DMS114 treated with DMSO at 0.1 percent for 48 hours (cell line): ENCODE measurements around the gene BGLAP.
"Not testable (repeated sequence)": the region's sequence is repeated elsewhere in the genome, so short reads cannot be mapped to it uniquely, and the experiment has no call there.

Experiments
- DNase-seq: peaks from one replicate; lab custom pipeline; 2025; ENCODE audit not compliant: unreplicated experiment; lab: John Stamatoyannopoulos, UW

The BGLAP gene

DNA sequence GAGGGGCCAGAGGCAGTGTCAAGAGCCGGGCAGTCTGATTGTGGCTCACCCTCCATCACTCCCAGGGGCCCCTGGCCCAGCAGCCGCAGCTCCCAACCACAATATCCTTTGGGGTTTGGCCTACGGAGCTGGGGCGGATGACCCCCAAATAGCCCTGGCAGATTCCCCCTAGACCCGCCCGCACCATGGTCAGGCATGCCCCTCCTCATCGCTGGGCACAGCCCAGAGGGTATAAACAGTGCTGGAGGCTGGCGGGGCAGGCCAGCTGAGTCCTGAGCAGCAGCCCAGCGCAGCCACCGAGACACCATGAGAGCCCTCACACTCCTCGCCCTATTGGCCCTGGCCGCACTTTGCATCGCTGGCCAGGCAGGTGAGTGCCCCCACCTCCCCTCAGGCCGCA, at the start of gene BGLAP:
BGLAP (plus strand) TSS at position 259 of the 400 bp plus-strand sequence; CDS start at position 307, 48 bp downstream.
- no peak for DNase-seq

DNA sequence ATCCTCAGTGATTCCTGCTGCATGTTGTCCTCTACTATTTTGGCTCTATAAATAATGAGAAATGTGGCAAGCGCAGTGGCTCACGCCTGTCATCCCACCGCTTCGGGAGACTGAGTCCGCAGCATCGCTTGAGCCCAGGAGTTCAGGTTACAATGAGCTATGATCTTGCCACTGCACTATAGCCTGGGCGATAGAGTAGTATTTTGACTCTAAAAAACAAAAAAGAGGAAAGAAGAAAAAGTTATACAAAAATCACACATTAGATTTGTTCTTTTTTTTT, 48.8 kb upstream of the BGLAP start:
- no peak for DNase-seq

DNA sequence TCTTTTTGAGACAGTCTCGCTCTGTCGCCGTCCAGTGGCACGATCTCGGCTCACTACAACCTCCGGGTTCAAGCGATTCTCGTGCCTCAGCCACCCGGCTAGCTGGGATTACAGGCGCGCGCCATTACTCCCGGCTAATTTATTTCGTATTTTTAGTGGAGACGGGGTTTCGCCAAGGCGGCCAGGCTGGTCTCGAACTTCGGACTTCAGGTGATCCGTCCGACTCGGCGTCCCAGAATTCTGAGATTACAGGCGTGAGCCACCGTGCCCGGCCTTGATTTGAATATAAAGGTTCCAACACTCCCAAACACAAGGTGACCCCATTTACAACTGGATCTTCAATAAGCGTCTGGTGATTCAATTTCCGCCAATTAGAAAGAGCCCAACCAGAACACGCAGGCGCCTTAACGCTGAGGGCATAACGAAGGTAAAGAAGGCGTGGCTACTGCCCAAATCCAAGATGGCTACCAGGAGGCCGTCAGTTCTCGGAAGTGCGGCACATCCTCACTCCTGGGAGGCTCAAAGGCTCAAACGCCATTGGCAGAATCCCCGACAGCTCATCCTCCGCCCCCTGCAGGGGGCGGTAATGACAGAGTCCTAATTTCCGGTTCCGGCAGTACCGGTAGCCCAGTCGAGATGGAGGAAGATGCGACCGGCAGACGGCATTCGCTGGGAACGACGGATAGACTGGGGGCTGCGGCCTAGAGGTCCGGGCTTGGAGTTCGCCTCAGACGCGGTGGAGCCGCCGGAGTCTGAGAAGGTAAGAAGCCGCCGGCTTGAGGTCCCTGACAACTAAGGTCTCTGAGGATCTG, 48.3 kb upstream of the BGLAP start, which contains the start of gene SLC25A44:
SLC25A44 (plus strand) TSS at position 617 of the 812 bp plus-strand sequence. CDS start 5,744 bp downstream, outside the sequence.
- DNase-seq = peak; percentile 100

DNA sequence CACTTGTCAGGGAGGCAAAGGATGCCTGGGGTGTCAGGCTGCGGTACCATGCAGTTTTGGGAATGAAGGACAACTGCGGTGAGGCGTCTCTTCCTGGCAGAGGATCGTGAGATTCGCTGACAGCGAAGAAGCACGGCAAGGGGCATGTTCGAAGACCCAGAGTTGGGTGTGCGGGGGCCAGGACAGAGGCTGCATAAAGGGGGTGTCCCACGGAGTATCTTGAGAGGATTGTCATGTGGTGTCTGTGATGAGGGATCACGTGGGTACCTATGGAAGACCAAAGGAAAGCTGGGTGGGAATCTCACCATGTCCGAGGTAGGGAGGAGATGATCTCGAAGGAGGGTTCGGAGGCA, 47.7 kb upstream of the BGLAP start:
- no peak for DNase-seq

DNA sequence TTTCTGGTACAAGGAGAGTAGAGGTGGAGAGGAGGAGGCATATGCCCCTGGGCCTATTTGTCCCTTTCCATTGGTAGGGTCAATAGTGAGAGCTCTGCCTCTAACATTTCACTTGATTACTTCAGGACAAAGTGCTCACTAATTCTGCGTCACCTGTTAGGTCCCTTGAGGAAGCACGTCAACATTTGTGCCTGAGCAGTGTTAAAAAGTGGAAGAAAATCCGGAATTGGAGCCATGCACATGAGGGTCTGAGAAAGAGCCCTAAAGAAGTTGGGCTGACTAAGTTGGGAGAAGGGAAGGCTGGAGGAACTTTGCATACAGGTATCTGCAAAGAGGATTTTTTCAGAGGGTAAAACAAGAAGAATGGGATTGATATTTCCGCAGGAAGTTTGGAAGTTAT, 46.1 kb upstream of the BGLAP start:
- DNase-seq = no peak

DNA sequence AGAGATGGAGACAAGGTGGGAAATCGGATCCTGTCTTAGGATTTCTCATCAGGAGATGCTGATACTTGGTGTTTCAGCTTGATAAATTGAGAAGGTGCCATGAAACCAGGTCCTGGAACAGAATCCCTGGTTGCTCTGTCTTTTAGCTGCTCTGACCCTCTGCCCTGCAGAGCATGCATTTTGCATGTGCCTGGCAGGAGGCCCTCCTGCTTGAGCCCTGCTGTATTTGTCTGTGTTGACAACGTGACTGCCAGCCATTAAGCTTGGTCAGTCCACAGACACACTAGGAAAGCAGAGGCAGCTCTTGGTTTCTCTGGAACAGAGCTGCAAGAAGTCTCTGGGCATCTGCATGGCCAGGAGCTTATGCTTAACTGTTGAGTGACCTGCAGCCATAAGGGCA, 45.5 kb upstream of the BGLAP start:
- no peak for DNase-seq

DNA sequence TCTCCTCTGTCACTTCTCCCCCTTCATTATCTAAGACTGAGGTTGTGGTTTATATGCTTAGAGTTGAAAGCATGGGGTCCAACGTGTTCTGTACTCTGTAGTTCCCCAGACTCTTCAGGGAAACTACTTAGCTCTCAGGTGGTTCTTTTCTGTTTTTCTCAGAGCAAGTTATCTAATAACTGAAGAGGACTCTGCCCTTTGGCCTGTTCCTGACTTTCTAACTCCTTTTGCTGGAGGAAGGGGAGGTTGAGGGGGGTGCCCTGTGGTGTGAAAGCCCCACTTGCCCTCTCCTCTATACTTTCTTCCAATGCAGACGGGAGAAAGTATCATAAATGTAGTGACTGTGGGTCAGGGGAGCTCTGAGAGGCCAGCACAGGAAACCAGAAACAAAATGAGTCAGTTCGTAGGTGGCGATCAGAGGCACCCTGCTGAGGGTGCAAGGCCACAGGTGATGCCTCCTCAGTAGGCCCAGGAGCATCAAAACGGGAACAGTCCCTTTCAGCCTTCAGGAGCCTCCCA, 43.1 kb upstream of the BGLAP start:
- no peak for DNase-seq

DNA sequence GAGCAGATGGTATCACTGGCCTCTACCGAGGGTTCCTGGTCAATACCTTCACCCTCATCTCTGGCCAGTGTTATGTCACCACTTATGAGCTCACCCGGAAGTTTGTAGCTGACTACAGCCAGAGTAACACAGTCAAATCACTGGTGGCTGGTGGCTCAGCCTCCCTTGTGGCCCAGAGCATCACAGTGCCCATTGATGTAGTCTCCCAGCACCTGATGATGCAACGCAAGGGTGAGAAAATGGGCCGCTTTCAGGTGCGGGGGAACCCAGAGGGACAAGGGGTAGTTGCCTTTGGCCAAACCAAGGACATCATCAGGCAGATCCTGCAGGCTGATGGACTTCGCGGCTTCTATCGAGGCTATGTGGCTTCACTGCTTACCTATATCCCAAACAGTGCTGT, 41.9 kb upstream of the BGLAP start:
- DNase-seq = no peak

DNA sequence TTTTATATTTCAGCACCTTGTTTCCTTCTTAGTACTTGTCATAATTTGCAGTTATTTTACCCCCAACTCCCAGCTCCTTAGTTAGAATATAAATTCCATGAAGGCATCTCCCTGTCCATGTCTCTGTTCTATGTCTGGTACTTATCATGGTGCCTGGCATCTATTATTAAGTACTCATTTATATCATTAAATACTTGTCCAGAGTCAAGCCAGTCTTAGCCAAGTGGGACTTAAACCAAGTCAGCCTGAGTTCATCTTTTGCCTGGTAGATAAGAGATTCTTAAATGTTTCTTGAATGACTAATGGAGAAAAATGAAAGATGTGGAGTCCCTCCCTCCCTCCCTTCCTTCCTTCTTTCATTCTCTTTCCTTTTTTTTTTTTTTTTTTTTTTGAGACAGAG, 38.7 kb upstream of the BGLAP start:
- DNase-seq = no peak

DNA sequence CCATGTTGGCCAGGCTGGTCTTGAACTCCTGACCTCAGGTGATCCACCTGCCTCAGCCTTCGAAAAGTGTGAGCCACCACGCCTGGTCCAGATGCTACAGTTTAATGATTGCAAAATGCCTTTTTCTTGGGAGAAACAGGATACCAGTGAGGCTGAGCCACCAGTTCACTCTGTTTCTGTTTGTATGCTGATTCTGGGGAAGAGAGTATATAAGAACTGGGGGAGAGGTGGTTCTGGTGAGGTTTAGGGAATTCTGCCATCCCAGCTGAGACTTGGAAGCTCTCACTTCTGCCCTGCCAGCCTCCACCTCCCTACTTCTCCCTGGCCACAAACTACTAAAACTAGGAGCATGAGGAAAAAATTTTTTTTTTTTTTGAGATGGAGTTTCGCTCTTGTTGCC, 37.3 kb upstream of the BGLAP start:
- no peak for DNase-seq

DNA sequence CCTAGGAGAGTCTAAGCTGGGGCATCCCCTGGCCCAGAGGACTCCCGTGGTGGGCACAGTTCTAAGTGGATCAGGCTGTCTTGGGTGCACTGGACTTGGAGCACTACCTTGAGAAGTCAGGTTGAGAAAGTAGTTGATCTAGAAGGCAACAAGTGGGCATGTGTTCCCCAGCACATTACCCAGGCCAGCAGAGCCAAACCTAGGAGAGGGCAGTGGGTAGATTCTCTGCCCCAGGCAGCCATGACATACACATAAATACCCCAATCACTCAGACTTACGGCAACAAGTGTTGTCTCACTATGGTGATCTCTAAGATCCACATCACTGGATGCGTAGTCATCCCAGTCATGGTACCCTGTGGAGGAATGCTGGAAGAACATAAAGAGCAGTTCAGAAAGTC, 30.7 kb upstream of the BGLAP start:
- DNase-seq = no peak

DNA sequence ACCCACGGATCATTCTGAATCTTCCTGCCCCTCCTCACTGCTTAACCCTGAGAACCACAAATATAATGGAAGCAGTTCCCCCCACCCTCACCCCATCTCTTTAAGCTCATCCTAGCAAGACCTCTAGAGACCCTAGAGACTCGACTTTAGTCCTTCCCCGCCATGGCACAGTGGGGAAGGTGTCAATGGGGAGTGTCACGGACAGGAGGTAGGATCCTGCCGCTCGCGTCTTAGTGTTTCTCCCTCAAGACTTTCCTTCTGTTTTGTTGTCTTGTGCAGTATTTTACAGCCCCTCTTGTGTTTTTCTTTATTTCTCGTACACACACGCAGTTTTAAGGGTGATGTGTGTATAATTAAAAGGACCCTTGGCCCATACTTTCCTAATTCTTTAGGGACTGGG, 29.9 kb upstream of the BGLAP start:
- no peak for DNase-seq

DNA sequence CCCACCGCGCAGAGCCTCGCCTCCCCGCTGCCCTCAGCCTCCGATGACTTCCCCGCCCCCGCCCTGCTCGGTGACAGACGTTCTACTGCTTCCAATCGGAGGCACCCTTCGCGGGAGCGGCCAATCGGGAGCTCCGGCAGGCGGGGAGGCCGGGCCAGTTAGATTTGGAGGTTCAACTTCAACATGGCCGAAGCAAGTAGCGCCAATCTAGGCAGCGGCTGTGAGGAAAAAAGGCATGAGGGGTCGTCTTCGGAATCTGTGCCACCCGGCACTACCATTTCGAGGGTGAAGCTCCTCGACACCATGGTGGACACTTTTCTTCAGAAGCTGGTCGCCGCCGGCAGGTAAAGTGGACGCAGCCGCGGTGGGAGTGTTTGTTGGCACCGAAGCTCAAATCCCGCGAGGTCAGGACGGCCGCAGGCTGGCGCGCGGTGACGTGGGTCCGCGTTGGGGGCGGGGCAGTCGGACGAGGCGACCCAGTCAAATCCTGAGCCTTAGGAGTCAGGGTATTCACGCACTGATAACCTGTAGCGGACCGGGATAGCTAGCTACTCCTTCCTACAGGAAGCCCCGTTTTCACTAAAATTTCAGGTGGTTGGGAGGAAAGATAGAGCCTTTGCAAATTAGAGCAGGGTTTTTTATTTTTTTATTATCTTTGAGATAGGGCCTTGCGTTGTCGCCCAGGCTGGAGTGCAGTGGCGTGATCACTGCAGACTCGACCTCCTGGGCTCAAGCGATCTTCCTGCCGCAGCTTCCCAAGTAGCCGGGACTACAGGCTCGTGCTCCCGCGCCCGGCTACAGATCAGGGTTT, 28.9 kb upstream of the BGLAP start, which contains the start of gene PMF1:
PMF1 (plus strand) TSS at position 175 of the 811 bp plus-strand sequence; CDS start at position 184, 9 bp downstream.
- peak; percentile 98 for DNase-seq

DNA sequence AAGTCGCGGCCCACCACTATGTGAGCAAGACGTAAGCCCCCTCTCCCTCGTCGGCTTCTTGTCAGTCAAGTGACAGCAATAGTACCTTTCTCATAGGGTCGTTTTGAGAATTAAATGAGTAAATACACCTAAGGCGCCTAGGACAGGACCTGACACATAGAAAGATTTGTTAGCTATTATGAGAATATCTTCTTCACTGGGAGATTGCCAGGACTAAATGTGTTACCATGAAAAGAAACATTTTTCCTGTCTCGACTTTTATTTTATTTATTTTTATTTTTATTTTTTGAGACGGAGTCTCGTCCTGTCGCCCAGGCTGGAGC, 28.4 kb upstream of the BGLAP start:
- no peak for DNase-seq

DNA sequence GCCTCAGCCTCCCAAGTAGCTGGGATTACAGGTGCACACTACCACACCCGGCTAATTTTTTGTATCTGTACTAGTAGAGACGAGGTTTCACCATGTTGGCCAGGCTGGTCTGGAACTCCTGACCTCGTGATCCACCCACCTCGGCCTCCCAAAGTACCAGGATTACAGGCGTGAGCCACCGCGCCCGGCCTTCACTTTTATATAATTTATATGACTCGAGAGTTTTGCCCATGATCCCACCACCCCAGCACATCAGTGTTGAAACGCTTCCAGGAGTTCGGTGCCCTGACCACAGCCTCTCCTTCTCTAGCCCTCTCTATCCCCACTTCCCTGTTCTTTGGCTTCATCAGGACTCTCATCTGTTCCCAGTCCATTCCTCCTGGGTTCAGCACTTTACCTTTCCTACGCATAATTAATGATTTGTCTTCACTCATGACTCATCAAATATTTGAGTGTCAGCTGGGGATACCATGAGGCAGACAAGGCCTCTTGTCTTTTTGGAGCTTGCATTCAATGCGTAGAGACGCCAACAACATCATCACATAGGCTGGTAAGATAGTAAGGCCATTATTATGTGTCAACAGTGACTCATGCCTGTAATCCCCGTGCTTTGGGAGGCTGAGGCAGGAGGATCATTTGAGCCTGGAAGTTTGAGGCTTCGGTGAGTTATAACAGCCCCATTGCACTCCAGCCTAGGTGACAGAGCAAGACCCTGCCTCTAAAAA, 27.8 kb upstream of the BGLAP start:
- DNase-seq = no peak

DNA sequence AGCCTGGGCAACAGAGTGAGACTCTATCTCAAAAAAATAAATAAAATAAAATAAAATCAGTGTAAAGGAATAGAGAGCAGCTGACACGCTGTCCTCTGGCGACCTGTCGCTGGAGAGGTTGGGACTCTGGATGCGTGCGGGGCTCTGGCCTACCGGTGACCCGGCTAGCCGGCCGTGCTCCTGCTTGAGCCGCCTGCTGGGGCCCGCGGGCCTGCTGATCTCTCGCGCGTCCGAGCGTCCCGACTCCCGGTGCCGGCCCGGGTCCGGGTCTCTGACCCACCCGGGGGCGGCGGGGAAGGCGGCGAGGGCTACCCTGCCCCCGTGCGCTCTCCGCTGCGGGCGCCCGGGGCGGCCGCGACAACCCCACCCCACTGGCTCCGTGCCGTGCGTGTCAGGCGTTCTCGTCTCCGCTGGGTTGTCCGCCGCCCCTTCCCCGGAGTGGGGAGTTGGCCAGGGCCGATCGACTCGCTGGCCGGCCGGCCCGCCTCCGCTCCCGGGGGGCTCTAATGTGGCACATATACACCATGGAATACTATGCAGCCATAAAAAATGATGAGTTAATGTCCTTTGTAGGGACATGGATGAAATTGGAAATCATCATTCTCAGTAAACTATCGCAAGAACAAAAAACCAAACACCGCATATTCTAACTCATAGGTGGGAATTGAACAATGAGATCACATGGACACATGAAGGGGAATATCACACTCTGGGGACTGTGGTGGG, 25.5 kb upstream of the BGLAP start:
- not testable (repeated sequence) for DNase-seq

DNA sequence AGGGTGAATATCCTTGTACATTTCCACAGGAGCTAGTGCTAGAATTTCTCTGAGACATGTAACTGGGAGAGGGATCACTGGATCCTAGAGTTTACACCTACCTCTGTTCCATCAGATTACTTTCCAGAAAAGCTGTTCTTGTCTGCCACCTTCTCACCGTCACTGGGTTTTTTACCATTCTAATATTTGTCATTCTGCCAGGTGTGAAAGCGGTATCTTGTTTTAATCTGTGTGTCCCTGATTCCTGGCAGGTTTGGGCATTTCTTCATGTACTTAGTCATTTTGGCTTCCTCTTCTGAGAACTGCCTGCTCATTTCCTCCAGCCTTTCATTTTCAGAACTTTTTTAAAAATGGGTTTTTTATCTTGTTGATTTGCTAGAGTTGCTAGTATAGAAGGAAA, 24.1 kb upstream of the BGLAP start:
- DNase-seq = no peak

DNA sequence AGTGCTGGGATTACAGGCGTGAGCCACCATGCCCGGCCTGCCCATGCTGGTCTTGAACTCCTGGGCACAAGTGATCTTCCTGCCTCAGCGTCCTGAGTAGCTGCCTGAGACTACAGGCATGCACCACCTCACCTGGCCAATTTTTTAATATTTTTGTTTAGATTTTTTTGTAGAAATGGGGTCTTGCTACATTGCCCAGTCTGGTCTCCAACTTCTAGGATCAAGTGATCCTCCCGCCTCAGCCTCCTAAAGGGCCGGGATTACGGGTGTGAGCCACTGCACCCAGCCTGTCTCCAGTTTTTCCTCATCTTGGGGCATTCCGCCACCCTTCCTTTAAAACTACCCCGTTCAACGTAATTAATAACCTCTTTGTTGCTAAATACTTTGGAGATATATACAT, 21.8 kb upstream of the BGLAP start:
- no peak for DNase-seq

DNA sequence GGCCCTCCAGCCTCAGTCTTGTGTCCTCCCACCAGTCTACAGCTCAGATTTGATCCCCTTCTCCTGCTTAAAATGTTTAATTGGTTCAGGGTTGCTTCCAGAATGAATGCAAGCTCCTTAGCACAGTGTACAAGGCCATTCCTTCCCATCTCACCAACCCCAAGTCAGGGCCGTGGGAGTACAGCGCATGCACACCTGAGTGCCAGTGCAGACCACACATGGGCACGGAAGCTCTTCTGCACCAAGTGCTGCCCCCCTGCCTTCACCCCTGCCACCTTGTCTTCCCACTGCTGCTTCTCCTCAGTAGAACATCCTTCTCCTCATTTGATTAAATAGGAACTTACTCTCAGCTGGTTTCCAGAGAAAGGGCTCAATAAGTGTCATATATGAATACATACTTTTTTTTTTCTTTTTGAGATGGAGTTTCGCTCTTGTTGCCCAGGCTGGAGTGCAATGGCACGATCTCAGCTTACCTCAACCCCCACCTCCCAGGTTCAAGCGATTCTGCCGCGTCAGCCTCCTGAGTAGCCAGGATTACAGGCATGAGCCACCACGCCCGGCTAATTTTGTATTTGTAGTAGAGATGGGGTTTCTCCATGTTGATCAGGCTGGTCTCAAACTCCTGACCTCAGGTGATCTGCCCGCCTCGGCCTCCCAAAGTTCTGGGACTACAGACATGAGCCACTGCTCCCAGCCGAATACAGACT, 19.8 kb upstream of the BGLAP start:
- DNase-seq = no peak

DNA sequence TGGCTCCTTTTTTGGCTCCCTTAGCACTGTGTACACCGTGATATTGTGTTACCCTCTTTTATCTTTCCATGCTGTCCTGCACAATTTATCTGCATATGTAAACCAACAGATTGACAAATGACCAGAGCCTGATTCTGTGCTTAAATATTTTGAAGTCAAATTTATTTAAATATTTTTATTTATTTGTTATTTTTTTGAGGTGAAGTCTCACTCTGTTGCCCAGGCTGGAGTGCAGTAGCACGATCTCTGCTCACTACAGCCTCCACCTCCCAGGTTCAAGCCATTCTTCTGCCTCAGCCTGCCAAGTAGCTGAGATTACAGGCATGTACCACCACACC, 16.3 kb upstream of the BGLAP start:
- DNase-seq = no peak
